Right lobe of liver (tissue), 4 donors: Measurements from ENCODE around the gene RCL1.

ENCODE experiments used
- POLR2A ChIP-seq: fragments of 450-650 bp; IDR thresholded peaks from one replicate; pipeline ENCODE4 v1.6.1; 2017; ENCODE audit warnings: antibody characterized with exemption, mild to moderate bottlenecking
- TF ChIP-seq, protein P1 (sequence below), 4 donors: fragments of 200-600 bp in 3 of 4; fragments of 450-650 bp in 1 of 4; IDR thresholded peaks; one replicate each; pipeline versions ENCODE4 v1.5.1 to v1.8.0; 2016 to 2022; ENCODE audit warnings: antibody characterized with exemption in 4 of 4, mild to moderate bottlenecking in 2 of 4
- donor health status: DM: no; HTN: no; CAD: no.
- donor health status: DM: no; HTN: no; CAD: no.
- donor health status: DM: no; HTN: yes; CAD: no.

DNA sequence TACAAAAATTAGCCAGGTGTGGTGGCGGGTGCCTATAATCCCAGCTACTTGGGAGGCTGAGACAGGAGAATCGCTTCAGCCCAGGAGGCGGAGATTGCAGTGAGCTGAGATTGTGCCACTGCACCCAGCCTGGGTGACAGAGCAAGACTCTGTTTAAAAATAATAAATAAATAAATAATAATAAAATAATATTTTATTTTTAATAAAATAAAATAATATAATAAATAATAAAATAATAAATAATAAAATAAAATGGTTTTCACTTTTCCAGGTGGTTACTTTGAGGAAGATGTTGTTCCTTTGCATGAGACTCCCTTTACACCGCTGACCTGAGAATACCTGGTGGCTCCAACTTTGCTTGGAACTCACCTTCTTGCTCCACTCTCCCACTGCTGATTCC lies 82.8 kb downstream of the RCL1 start:
- TF ChIP-seq POLR2A = no peak
- TF ChIP-seq, protein P1, sequence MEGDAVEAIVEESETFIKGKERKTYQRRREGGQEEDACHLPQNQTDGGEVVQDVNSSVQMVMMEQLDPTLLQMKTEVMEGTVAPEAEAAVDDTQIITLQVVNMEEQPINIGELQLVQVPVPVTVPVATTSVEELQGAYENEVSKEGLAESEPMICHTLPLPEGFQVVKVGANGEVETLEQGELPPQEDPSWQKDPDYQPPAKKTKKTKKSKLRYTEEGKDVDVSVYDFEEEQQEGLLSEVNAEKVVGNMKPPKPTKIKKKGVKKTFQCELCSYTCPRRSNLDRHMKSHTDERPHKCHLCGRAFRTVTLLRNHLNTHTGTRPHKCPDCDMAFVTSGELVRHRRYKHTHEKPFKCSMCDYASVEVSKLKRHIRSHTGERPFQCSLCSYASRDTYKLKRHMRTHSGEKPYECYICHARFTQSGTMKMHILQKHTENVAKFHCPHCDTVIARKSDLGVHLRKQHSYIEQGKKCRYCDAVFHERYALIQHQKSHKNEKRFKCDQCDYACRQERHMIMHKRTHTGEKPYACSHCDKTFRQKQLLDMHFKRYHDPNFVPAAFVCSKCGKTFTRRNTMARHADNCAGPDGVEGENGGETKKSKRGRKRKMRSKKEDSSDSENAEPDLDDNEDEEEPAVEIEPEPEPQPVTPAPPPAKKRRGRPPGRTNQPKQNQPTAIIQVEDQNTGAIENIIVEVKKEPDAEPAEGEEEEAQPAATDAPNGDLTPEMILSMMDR (IDR thresholded peaks at IDR 0.05) = no peak
